Chondrocyte (in vitro differentiated cells): ENCODE measurements around the gene NUF2. TPM values are rescaled to one million over a fixed set of nuclear protein-coding genes. Genes with fewer than 3 reads are reported as not detected.
"Not testable (repeated sequence)": the region's sequence is repeated elsewhere in the genome, so short reads cannot be mapped to it uniquely, and the experiment has no call there.

Source experiments
- DNase-seq: peaks from one replicate; pipeline ENCODE4 v3.0.0; 2021; ENCODE audit warnings: mixed read lengths, low spot score
- H3K27ac Mint-ChIP-seq: one replicate; pipeline ENCODE4 v1.8.0; 2021; ENCODE audit warnings: mild to moderate bottlenecking, moderate library complexity, mixed read lengths; ENCODE audit not compliant: unreplicated experiment
- H3K27me3 Mint-ChIP-seq: 2 replicates; pipeline ENCODE4 v1.8.0; 2021; ENCODE audit warnings: low read depth, mixed read lengths
- H3K36me3 Mint-ChIP-seq: 2 replicates; pipeline ENCODE4 v1.8.0; 2021; ENCODE audit warnings: low read depth, mixed read lengths
- H3K4me1 Mint-ChIP-seq: 2 replicates; pipeline ENCODE4 v1.8.0; 2021; ENCODE audit warnings: low read depth, mild to moderate bottlenecking, mixed read lengths
- H3K4me3 Mint-ChIP-seq: one replicate; pipeline ENCODE4 v1.8.0; 2021; ENCODE audit warnings: mild to moderate bottlenecking, moderate library complexity, mixed read lengths; ENCODE audit not compliant: unreplicated experiment
- H3K9me3 Mint-ChIP-seq: 2 replicates; pipeline ENCODE4 v1.8.0; 2021; ENCODE audit warnings: low read depth, mixed read lengths
- CTCF ChIP-seq: fragments of 200-600 bp; sonication (generic); IDR thresholded peaks from 2 replicates; pipeline ENCODE4 v1.5.0; 2021; ENCODE audit warnings: antibody characterized with exemption, mild to moderate bottlenecking, moderate library complexity
- total RNA-seq: library from RNA; stranded (reverse); gene quantifications from 3 replicates; pipeline ENCODE4 v1.2.1, GENCODE V29; 2021

NUF2 gene
- total RNA-seq, 1 donor from 2014 or later: 4.3 TPM

- no peak for TF ChIP-seq CTCF
- Mint-ChIP-seq H3K36me3 (peaks cover 2% of the 10 kb centered on the region), H3K27ac (no peak overlapping the region), H3K9me3 (peaks cover 5% of the 10 kb centered on the region), H3K4me1 (no peaks in the 10 kb centered on the region), H3K27me3 (no peaks in the 10 kb centered on the region), H3K4me3 (no peak overlapping the region)
- no peak for DNase-seq
Measured at GRCh38 chr1:163337631-163338030, 15.9 kb downstream of the NUF2 start.

DNA sequence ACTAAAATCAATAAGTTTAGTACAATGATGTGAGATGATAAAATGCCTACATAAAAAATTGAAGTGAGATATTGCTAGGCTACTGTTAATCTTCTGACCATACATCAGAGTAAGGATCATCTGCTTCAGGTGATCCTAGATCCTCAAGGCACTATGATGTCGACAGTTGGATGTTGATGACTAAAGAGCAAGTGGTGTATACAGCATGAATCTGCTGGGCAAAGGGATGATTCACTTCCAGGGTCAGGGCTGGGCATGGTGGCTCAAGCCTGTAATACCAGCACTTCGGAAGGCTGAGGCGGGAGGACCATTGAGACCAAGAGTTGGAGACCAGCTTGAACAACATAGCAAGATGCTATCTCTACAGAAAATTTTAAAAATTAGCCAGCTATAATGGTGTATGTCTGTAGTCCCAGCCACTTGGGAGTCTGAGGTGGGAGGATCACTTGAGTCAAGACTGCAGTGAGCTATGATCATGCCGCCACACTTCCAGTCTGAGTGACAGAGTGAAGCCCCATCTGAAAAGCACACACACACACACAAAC lies 24.6 kb downstream of the NUF2 start:
- H3K27me3 Mint-ChIP-seq: no peaks in the 10 kb centered on the region
- peaks cover 2% of the 10 kb centered on the region for H3K36me3 Mint-ChIP-seq
- no peaks in the 10 kb centered on the region for H3K9me3 Mint-ChIP-seq
- no peak overlapping the region for H3K27ac Mint-ChIP-seq
- DNase-seq: no peak
- no peak overlapping the region for H3K4me3 Mint-ChIP-seq
- no peak for TF ChIP-seq CTCF
- H3K4me1 Mint-ChIP-seq: no peaks in the 10 kb centered on the region

- Mint-ChIP-seq H3K9me3 (no peaks in the 10 kb centered on the region), H3K4me1 (no peaks in the 10 kb centered on the region), H3K27ac (no peak overlapping the region), H3K36me3 (peaks cover 4% of the 10 kb centered on the region), H3K27me3 (no peaks in the 10 kb centered on the region), H3K4me3 (no peak overlapping the region)
- no peak for TF ChIP-seq CTCF
- DNase-seq: no peak
Measured at GRCh38 chr1:163347106-163347505, 25.4 kb downstream of the NUF2 start.

DNA sequence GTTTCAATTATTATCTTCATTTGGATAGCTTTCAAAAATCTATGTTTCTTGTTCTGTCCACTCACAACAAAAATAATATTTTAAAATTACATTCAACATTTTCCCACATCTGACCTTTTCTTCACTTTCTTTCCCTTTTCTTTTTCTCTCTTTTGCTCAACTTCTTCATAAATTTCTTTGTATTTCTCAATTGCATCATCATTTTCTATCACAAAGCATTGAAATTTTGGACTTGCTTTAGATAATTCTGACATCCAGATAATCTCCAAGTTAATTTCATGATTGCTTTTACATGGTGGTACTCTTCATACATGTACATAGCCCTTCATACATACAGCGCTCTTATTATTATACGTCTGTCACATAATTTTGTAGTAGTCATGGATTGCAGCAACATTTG lies 30.2 kb downstream of the NUF2 start:
- DNase-seq: no peak
- no peak overlapping the region for H3K4me3 Mint-ChIP-seq
- no peak overlapping the region for H3K27ac Mint-ChIP-seq
- no peaks in the 10 kb centered on the region for H3K9me3 Mint-ChIP-seq
- H3K27me3 Mint-ChIP-seq: no peaks in the 10 kb centered on the region
- no peak for TF ChIP-seq CTCF
- no peaks in the 10 kb centered on the region for H3K4me1 Mint-ChIP-seq
- H3K36me3 Mint-ChIP-seq: peaks cover 4% of the 10 kb centered on the region

GRCh38 chr1:163357378-163357777 lies 35.6 kb downstream of the NUF2 start:
- no peak for TF ChIP-seq CTCF
- Mint-ChIP-seq H3K4me3 (no peak overlapping the region), H3K27me3 (peaks cover 12% of the 10 kb centered on the region), H3K27ac (no peak overlapping the region), H3K4me1 (peaks cover 8% of the 10 kb centered on the region), H3K36me3 (no peaks in the 10 kb centered on the region), H3K9me3 (no peaks in the 10 kb centered on the region)
- no peak for DNase-seq

GRCh38 chr1:163358172-163358571 lies 36.4 kb downstream of the NUF2 start:
- H3K4me3 Mint-ChIP-seq, DNase-seq, H3K4me1 Mint-ChIP-seq, H3K9me3 Mint-ChIP-seq, H3K27ac Mint-ChIP-seq, H3K36me3 Mint-ChIP-seq: not testable (repeated sequence)
- H3K27me3 Mint-ChIP-seq: peaks cover 18% of the 10 kb centered on the region
